ENCODE data around the gene NUDT1. TPM values are rescaled to one million over a fixed set of nuclear protein-coding genes. Genes with fewer than 3 reads are reported as not detected.

NUDT1 gene
- total RNA-seq, 1 experiment from 2014 or later = 92.6 TPM

GRCh38 chr7:2223321-2223720 is 18.7 kb upstream of the NUDT1 start:
- no peak overlapping the region for H3K27ac ChIP-seq (ENCODE audit: low read length)
- BruUV-seq (replicated peaks) = no TSS peak
- CTCF ChIA-PET = no interaction called here
- H3K9me3 ChIP-seq (ENCODE audit: control insufficient read depth, insufficient read depth, low read depth, low read length) = no peaks in the 10 kb centered on the region
- POLR2A ChIA-PET = interaction anchor here (0.7 kb wide), 1 partner anchor 29 kb away, joined by 3 read pairs; no protein-coding TSS in a partner anchor
- in situ Hi-C loops (cut with HindIII; ENCODE audit: low pct_unique_long_range_greater_than_20kb, low sequenced_read_pairs) = no loop called here
- no peaks in the 10 kb centered on the region for H3K27me3 ChIP-seq (ENCODE audit: control insufficient read depth, insufficient read depth, low read length)
- TF ChIP-seq CTCF (IDR thresholded peaks at IDR 0.05) = no peak
- no peak for TF ChIP-seq REST (IDR thresholded peaks at IDR 0.05; ENCODE audit: insufficient read depth in 1 of 2, low read depth in 2 of 2, low read length in 1 of 2)
- TF ChIP-seq TCF7L2 (IDR thresholded peaks at IDR 0.05; ENCODE audit: low read depth, low read length) = no peak
- no peak for TF ChIP-seq POLR2AphosphoS5 (IDR thresholded peaks at IDR 0.05; ENCODE audit: low read depth, low read length)
- TF ChIP-seq SIN3A (IDR thresholded peaks at IDR 0.05; ENCODE audit: borderline replicate concordance, insufficient read depth, low read depth, low read length) = no peak
- H3K36me3 ChIP-seq (ENCODE audit: control insufficient read depth, insufficient read depth, low read length) = peaks cover 2% of the 10 kb centered on the region
- ATAC-seq (no peak), DNase-seq (ENCODE audit: low read depth, low spot score) (no peak)
- no peak overlapping the region for H3K4me3 ChIP-seq (ENCODE audit: low read depth in 2 of 2, low read length in 2 of 2)
- no peaks in the 10 kb centered on the region for H3K4me1 ChIP-seq (ENCODE audit: control insufficient read depth, insufficient read depth, low read length)
- intact Hi-C loops (cut with micrococcal nuclease; ENCODE audit: unreplicated experiment) = no loop called here

- Histone ChIP-seq H3K36me3 (ENCODE audit: control insufficient read depth, insufficient read depth, low read length) (peaks cover 6% of the 10 kb centered on the region), H3K9me3 (ENCODE audit: control insufficient read depth, insufficient read depth, low read depth, low read length) (no peaks in the 10 kb centered on the region), H3K4me3 (ENCODE audit: low read depth in 2 of 2, low read length in 2 of 2) (no peak overlapping the region), H3K4me1 (ENCODE audit: control insufficient read depth, insufficient read depth, low read length) (no peaks in the 10 kb centered on the region), H3K27ac (ENCODE audit: low read length) (no peak overlapping the region), H3K27me3 (ENCODE audit: control insufficient read depth, insufficient read depth, low read length) (no peaks in the 10 kb centered on the region)
- DNase-seq (ENCODE audit: low read depth, low spot score) (no peak), ATAC-seq (no peak)
- intact Hi-C loops (cut with micrococcal nuclease; ENCODE audit: unreplicated experiment) = no loop called here
- ChIA-PET POLR2A (no interaction called here), CTCF (no interaction called here)
- TF ChIP-seq CTCF (IDR thresholded peaks at IDR 0.05) = no peak
- TF ChIP-seq POLR2AphosphoS5 (IDR thresholded peaks at IDR 0.05; ENCODE audit: low read depth, low read length) = no peak
- TF ChIP-seq SIN3A (IDR thresholded peaks at IDR 0.05; ENCODE audit: borderline replicate concordance, insufficient read depth, low read depth, low read length) = no peak
- no peak for TF ChIP-seq REST (IDR thresholded peaks at IDR 0.05; ENCODE audit: insufficient read depth in 1 of 2, low read depth in 2 of 2, low read length in 1 of 2)
- TF ChIP-seq TCF7L2 (IDR thresholded peaks at IDR 0.05; ENCODE audit: low read depth, low read length) = no peak
- in situ Hi-C loops (cut with HindIII; ENCODE audit: low pct_unique_long_range_greater_than_20kb, low sequenced_read_pairs) = no loop called here
- no TSS peak for BruUV-seq (replicated peaks)
These were observed 17.5 kb upstream of the NUDT1 start for GRCh38 chr7:2224491-2224928.
